ENCODE measurements around the gene OCIAD1. TPM values are rescaled to one million over a fixed set of nuclear protein-coding genes. Genes with fewer than 3 reads are reported as not detected.
"Not testable (repeated sequence)": the region's sequence is repeated elsewhere in the genome, so short reads cannot be mapped to it uniquely, and the experiment has no call there.

OCIAD1 gene
- total RNA-seq, 1 donor from 2014 or later: 104 TPM

DNA sequence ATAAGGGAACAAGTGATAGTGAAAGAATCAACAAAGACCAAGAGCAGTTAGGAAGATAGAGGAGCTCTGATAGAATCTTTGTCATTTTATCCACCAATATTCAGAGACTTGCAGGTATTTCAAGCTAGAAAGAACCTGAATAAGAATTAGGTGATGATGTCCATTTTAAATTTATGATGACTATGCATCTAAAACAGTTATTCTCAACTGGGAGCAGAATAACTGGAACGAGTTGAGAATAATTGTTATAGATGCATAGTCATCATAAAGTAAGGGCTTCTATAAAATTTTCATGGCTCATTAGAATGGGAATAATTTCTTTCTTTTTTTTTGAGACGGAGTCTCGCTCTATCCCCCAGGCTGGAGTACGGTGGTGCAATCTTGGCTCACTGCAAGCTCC, 5.8 kb downstream of the OCIAD1 start:
- DNase-seq: no peak
- TF ChIP-seq, protein P1, sequence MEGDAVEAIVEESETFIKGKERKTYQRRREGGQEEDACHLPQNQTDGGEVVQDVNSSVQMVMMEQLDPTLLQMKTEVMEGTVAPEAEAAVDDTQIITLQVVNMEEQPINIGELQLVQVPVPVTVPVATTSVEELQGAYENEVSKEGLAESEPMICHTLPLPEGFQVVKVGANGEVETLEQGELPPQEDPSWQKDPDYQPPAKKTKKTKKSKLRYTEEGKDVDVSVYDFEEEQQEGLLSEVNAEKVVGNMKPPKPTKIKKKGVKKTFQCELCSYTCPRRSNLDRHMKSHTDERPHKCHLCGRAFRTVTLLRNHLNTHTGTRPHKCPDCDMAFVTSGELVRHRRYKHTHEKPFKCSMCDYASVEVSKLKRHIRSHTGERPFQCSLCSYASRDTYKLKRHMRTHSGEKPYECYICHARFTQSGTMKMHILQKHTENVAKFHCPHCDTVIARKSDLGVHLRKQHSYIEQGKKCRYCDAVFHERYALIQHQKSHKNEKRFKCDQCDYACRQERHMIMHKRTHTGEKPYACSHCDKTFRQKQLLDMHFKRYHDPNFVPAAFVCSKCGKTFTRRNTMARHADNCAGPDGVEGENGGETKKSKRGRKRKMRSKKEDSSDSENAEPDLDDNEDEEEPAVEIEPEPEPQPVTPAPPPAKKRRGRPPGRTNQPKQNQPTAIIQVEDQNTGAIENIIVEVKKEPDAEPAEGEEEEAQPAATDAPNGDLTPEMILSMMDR (IDR thresholded peaks at IDR 0.05): no peak
- ATAC-seq (ENCODE audit: low read depth): no peak
- intact Hi-C loops (cut with micrococcal nuclease): loop anchor here (10.0 kb wide), 1 partner anchor 152 kb away; no protein-coding TSS in a partner anchor
- ChIA-PET CTCF (no interaction called here), POLR2A (interaction anchor here (0.7 kb wide), 1 partner anchor 942 kb away, joined by 7 read pairs; no protein-coding TSS in a partner anchor)
- H3K9me3 Mint-ChIP-seq: no peaks in the 10 kb centered on the region
- H3K27ac Mint-ChIP-seq: no peak overlapping the region
- peaks cover 67% of the 10 kb centered on the region for H3K36me3 Mint-ChIP-seq (ENCODE audit: low read depth)
- H3K4me3 Mint-ChIP-seq: no peak overlapping the region
- H3K27me3 Mint-ChIP-seq: no peaks in the 10 kb centered on the region
- peaks cover 14% of the 10 kb centered on the region for H3K4me1 Mint-ChIP-seq

DNA sequence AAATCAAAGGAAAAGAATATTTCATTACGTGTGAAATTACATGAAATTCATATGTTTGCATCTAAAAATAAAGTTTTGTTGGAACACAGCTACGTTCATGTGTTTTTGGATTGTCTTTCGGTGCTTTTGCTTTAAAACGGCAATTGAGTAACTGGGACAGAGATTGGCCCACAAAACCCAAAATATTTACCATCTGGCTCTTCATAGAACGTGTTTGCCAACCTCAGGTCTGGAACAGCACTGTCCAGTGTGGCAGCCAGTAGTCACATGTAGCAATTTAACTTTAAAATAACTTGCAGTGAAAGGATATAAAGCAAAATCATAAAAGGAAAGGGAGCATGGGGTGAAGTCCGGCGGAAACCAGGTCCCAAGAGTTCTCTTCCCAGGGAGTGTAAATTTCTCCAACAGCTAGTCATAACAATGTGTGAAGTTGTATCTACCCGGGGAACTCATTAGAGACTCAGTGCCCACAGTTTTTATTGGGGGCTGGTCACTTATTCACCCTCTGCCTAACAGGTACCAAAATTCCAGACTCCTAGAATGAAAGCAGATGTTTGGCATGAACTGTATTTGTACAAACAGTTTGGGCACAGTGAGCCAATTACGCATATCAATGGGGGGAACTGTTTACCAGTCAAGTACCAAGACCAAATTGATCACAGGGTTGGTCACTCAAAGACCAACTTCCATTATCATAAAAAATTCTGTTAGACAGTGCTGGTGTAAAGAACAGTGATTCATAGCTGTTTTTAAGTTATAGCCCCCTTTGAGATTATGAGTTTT, 10.3 kb downstream of the OCIAD1 start:
- Mint-ChIP-seq H3K9me3 (no peaks in the 10 kb centered on the region), H3K27me3 (no peaks in the 10 kb centered on the region), H3K4me3 (no peak overlapping the region), H3K4me1 (no peaks in the 10 kb centered on the region), H3K36me3 (ENCODE audit: low read depth) (peaks cover 75% of the 10 kb centered on the region), H3K27ac (no peak overlapping the region)
- POLR2A ChIA-PET: no interaction called here
- CTCF ChIA-PET: no interaction called here
- TF ChIP-seq, protein P1 (IDR thresholded peaks at IDR 0.05): no peak
- intact Hi-C loops (cut with micrococcal nuclease): no loop called here
- ATAC-seq (ENCODE audit: low read depth) (no peak), DNase-seq (no peak)

DNA sequence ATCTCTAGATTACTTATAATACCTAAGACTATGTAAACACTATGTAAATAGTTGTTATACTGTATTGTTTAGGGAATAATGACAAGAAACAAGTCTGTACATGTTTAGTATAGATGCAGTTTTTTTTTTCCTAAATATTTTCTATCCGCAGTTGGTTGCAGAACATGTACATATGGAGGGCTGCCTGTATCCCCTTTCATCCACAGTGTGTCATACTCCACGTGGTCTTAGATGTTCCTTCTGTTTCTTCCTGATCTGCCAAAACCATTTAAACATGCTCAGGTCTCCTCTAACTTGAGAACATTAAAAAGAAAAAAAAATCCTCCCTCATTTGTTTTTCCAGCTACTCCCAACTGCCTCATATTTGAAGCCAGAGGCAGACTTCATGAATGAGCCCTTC, 14.0 kb downstream of the OCIAD1 start:
- intact Hi-C loops (cut with micrococcal nuclease): no loop called here
- H3K27me3 Mint-ChIP-seq: no peaks in the 10 kb centered on the region
- TF ChIP-seq, protein P1 (IDR thresholded peaks at IDR 0.05): no peak
- H3K36me3 Mint-ChIP-seq (ENCODE audit: low read depth): peaks cover 74% of the 10 kb centered on the region
- ChIA-PET CTCF (no interaction called here), POLR2A (no interaction called here)
- H3K27ac Mint-ChIP-seq: no peak overlapping the region
- no peak overlapping the region for H3K4me3 Mint-ChIP-seq
- H3K4me1 Mint-ChIP-seq: no peaks in the 10 kb centered on the region
- H3K9me3 Mint-ChIP-seq: no peaks in the 10 kb centered on the region
- ATAC-seq (ENCODE audit: low read depth) (no peak), DNase-seq (no peak)

DNA sequence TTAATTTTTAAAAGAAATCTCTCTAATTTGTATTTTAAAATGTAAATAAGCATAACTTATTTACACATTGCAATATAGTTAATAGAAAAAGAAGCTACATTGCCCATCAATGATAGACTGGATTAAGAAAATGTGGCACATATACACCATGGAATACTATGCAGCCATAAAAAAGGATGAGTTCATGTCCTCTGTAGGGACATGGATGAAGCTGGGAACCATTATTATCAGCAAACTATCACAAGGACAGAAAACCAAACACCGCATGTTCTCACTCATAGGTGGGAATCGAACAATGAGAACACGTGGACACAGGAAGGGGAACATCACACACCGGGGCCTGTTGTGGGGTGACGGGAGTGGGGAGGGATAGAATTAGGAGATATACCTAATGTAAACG, 17.9 kb downstream of the OCIAD1 start:
- H3K27ac Mint-ChIP-seq; H3K4me3 Mint-ChIP-seq; DNase-seq; intact Hi-C loops (cut with micrococcal nuclease); H3K9me3 Mint-ChIP-seq; CTCF ChIA-PET; H3K4me1 Mint-ChIP-seq; H3K27me3 Mint-ChIP-seq; ATAC-seq (ENCODE audit: low read depth); POLR2A ChIA-PET: not testable (repeated sequence)
- H3K36me3 Mint-ChIP-seq (ENCODE audit: low read depth): peaks cover 72% of the 10 kb centered on the region

DNA sequence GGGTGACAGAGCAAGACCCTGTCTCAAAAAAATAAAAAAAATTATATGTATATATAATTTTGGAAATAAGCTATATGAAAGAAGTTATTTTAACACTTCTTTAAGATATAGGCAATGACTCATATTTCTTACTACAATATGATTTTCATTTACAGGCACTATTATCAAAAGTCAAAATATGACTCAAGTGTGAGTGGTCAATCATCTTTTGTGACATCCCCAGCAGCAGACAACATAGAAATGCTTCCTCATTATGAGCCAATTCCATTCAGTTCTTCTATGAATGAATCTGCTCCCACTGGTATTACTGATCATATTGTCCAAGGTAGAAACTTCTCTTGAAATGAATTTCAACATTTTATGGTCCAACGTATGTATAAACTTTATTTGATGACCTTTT, 20.8 kb downstream of the OCIAD1 start:
- H3K4me3 Mint-ChIP-seq: no peak overlapping the region
- no peaks in the 10 kb centered on the region for H3K27me3 Mint-ChIP-seq
- intact Hi-C loops (cut with micrococcal nuclease): no loop called here
- ChIA-PET POLR2A (interaction anchor here (0.6 kb wide), 2 partner anchors 13 to 162 kb away, joined by 4 to 6 read pairs; no protein-coding TSS in a partner anchor), CTCF (interaction anchor here (1.4 kb wide), 1 partner anchor 9 kb away, joined by 3 read pairs; no protein-coding TSS in a partner anchor)
- no peaks in the 10 kb centered on the region for H3K4me1 Mint-ChIP-seq
- peaks cover 59% of the 10 kb centered on the region for H3K36me3 Mint-ChIP-seq (ENCODE audit: low read depth)
- H3K27ac Mint-ChIP-seq: no peak overlapping the region
- H3K9me3 Mint-ChIP-seq: no peaks in the 10 kb centered on the region
- TF ChIP-seq, protein P1 (IDR thresholded peaks at IDR 0.05): no peak
- no peak for ATAC-seq (ENCODE audit: low read depth)
- no peak for DNase-seq

Measured in activated B cell treated with CpG ODN at 0.5 μM for 24 hours (primary cell).